Activated naive CD4-positive, alpha-beta T cell treated with anti-CD3 and anti-CD28 coated beads for 36 hours (primary cell): Measurements from ENCODE around the gene VILL. TPM values are rescaled to one million over a fixed set of nuclear protein-coding genes. Genes with fewer than 3 reads are reported as not detected.

Experiments
- CTCF ChIA-PET: fragments of 350-600 bp; sonication (Branson Sonifier 250); formaldehyde crosslinking; loops from one replicate; lab custom pipeline; 2021; ENCODE audit warnings: antibody characterized with exemption; lab: Charles Lee
- DNase-seq: peaks from one replicate; pipeline ENCODE4 v3.0.0-alpha.2; 2020
- H3K27ac Mint-ChIP-seq: one replicate; pipeline ENCODE4 v1.8.0; 2021; ENCODE audit warnings: mild to moderate bottlenecking, mixed read lengths
- H3K27me3 Mint-ChIP-seq: one replicate; pipeline ENCODE4 v1.8.0; 2021; ENCODE audit warnings: low read depth, mixed read lengths
- H3K36me3 Mint-ChIP-seq: one replicate; pipeline ENCODE4 v1.8.0; 2021; ENCODE audit warnings: low read depth, mixed read lengths
- H3K4me1 Mint-ChIP-seq: one replicate; pipeline ENCODE4 v1.8.0; 2021; ENCODE audit warnings: low read depth, mixed read lengths
- H3K4me3 Mint-ChIP-seq: one replicate; pipeline ENCODE4 v1.8.0; 2021; ENCODE audit warnings: mild to moderate bottlenecking, moderate library complexity, mixed read lengths
- H3K9me3 Mint-ChIP-seq: one replicate; pipeline ENCODE4 v1.8.0; 2021; ENCODE audit warnings: mixed read lengths
- intact Hi-C: fragments of 100-400 bp; cut with micrococcal nuclease; formaldehyde crosslinking; loops from one replicate; pipeline ENCODE4 v1.15.1; 2023
- total RNA-seq, 2 experiments: library from RNA; stranded (reverse); gene quantifications; one replicate each; pipeline ENCODE4 v1.2.3, GENCODE V29; 2021

Gene VILL
- total RNA-seq, 2 experiments from 2014 or later, result 13.7 to 14.2 TPM

DNA sequence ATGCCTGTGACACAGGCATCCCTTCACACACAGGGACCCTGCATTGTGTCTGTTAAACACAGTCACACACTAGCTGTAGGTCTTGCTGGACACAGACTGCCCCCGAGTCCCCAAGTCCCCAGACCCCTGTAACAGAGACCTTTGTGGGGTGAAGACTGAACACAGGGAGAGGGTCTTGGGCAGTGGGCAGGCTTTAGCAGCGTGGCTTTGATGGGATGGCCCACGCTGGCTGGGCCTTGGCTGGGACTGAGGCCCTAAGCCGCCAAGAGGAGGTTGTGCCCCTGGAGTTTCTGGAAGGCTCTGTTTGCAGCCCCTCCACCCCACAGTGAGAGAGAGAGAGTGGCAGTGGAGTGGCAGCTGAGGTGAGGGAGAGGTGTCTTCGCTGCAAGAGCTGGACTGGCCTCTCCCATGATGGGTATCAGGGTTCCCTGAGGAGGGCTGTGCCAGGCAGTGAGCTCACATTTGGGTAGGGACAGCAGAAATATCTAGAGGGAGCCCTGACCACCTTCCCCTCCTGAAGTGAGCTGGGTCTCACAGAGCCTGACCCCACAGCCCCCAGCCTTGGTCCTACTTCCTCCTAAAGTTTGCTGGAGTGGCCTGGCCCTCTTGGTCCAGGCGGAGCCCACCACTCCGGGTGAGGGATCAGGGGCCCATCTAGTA is 635 bp upstream of the VILL start:
- Mint-ChIP-seq H3K36me3 (no peaks in the 10 kb centered on the region), H3K27me3 (no peaks in the 10 kb centered on the region), H3K4me3 (no peak overlapping the region), H3K4me1 (peaks cover 12% of the 10 kb centered on the region), H3K9me3 (no peaks in the 10 kb centered on the region), H3K27ac (no peak overlapping the region)
- DNase-seq, result no peak
- intact Hi-C loops, result no loop called here
- CTCF ChIA-PET, result interaction anchor here (0.6 kb wide), 1 partner anchor 17 kb away, joined by 3 read pairs; no protein-coding TSS in a partner anchor

DNA sequence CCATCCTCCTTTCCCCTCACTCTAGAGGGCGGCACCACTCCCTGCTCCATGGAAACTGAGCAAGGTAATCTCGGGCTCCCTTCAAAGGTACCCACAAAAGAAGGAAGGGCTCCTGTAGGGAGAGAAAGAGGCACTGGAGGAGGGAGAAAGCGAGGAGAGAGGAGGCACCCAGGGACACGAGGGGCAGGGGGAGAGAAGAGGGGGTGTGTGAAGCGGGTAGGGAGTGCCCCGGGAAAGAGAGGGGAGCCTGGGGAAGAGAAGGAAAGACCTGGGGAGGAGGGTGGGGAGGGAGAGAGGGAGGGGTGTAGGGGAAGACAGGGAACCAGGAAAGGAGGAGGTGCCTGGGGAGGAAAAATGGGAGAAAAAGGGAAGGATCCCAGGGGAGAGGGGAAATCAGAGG is 523 bp downstream of the VILL start:
- H3K27ac Mint-ChIP-seq, result no peak overlapping the region
- H3K4me1 Mint-ChIP-seq, result peaks cover 23% of the 10 kb centered on the region
- DNase-seq, result no peak
- no peaks in the 10 kb centered on the region for H3K9me3 Mint-ChIP-seq
- CTCF ChIA-PET, result no interaction called here
- H3K4me3 Mint-ChIP-seq, result no peak overlapping the region
- H3K36me3 Mint-ChIP-seq, result peaks cover 8% of the 10 kb centered on the region
- intact Hi-C loops, result no loop called here
- H3K27me3 Mint-ChIP-seq, result no peaks in the 10 kb centered on the region

DNA sequence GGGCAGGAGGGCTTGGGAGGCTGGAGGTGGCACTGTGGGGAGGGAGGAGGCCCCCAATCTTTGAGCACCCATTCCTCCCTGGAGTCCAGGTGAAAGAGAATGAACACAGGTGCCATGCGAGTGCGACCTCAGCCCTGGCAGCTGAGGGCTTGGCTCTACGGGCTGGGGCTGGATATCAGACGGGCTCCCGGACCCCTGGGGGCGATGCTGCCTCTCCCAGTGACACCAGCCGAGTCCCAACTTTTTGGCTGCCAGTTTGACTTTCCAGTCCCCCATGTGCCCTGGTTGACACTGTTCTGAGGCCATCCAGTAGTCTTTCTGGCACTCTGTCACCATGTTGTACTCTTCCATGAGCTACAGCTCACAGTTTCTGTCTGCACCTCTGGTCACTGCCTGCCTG is 1.2 kb downstream of the VILL start:
- no peak for DNase-seq
- Mint-ChIP-seq H3K4me3 (no peak overlapping the region), H3K9me3 (no peaks in the 10 kb centered on the region), H3K4me1 (peaks cover 30% of the 10 kb centered on the region), H3K36me3 (peaks cover 15% of the 10 kb centered on the region), H3K27ac (no peak overlapping the region), H3K27me3 (no peaks in the 10 kb centered on the region)
- CTCF ChIA-PET, result interaction anchor here (0.9 to 1.1 kb wide), 2 partner anchors 12 to 17 kb away, joined by 4 read pairs; no protein-coding TSS in a partner anchor
- intact Hi-C loops, result no loop called here

DNA sequence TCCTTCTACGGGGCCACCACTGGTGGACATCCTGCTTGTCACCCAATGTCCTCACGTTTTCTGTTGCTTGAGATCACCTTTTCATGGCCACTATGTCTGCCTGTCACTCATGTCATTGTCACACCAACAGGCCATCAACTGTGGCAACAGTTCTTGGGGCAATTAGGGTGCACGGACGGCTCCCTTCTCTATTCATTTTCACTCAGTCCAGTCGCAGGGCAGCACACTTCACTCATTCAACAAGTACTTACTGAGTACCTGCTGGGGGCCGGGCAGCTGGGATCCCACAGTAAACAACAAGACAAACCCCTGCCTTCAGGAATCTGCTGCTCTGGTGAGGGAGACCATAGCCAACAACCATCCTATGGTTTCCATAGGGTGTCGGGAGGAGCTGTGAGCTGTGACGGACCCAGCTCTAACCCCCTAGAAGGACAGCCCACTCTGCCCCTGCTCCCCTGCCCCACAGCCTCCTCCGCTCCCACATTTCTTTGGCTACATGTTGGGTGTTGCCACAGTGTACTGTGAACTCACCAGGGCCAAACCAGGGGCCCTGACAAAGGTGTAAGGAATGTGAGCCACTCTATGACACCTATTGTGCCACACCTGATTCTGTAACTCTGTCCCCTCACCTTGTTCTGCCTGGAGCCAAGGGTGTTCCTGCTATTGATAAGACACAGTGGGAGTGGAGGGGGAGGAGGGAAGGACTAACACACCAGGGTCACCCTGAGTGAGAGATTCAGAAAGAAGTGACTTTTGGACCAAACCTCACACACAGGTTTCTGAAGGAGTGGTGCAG is 1.9 kb downstream of the VILL start:
- H3K27ac Mint-ChIP-seq, result no peak overlapping the region

DNA sequence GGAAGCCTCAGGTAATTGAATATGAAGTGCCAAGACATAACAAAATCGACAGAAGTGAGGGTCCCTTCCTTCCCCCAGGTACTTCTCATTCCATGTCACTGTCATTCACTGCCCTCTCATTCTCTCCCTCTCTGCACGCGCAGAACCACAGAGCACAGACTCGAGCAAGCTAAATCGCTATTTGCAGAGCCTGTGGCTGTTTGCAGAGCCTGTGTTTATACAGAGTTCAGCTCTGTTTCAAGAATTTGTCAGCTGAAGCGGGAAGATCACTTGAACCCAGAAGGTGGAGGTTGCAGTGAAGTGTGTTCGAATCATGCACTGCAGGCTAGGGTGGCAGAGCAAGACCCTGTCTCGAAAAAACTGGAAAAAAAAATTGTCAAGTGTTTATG is 2.5 kb downstream of the VILL start:
- peaks cover 40% of the 10 kb centered on the region for H3K4me1 Mint-ChIP-seq
- H3K4me3 Mint-ChIP-seq, result peak overlapping the region; percentile 95
- H3K9me3 Mint-ChIP-seq, result no peaks in the 10 kb centered on the region
- intact Hi-C loops, result no loop called here
- no peak for DNase-seq
- H3K27me3 Mint-ChIP-seq, result no peaks in the 10 kb centered on the region
- H3K27ac Mint-ChIP-seq, result no peak overlapping the region
- CTCF ChIA-PET, result interaction anchor here (0.6 to 1.1 kb wide), 2 partner anchors 19 to 516 kb away, joined by 3 to 4 read pairs; no protein-coding TSS in a partner anchor
- H3K36me3 Mint-ChIP-seq, result peaks cover 17% of the 10 kb centered on the region

More for the DNA sequence above, 1.9 kb downstream of the VILL start:
- CTCF ChIA-PET, result interaction anchor here (0.9 to 1.1 kb wide), 2 partner anchors 11 to 18 kb away, joined by 4 read pairs; no protein-coding TSS in a partner anchor
- Mint-ChIP-seq H3K4me1 (peaks cover 36% of the 10 kb centered on the region), H3K4me3 (no peak overlapping the region), H3K27me3 (no peaks in the 10 kb centered on the region), H3K9me3 (no peaks in the 10 kb centered on the region), H3K36me3 (peaks cover 17% of the 10 kb centered on the region)
- intact Hi-C loops, result no loop called here
- DNase-seq, result no peak

DNA sequence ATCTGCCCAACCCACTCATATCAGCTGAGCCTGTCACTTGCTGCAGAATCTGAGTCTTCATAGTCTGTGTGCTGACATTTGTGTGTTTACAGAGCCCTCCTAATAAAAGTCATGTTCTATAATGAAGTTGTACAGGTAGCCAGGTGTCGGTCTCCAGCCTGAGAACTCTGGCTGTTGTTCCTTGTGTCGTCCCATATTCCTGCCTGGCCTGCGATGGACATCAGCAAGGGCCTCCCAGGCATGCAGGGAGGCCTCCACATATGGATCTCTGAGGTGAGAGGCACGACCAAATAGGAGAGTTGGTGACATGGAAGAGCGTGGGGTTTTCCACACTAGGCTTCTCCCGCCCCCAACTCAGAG is 2.9 kb downstream of the VILL start:
- DNase-seq, result no peak
- intact Hi-C loops, result no loop called here
- H3K4me3 Mint-ChIP-seq, result peak overlapping the region; percentile 95
- no peaks in the 10 kb centered on the region for H3K9me3 Mint-ChIP-seq
- no peaks in the 10 kb centered on the region for H3K27me3 Mint-ChIP-seq
- peaks cover 17% of the 10 kb centered on the region for H3K36me3 Mint-ChIP-seq
- peaks cover 44% of the 10 kb centered on the region for H3K4me1 Mint-ChIP-seq
- CTCF ChIA-PET, result interaction anchor here (0.6 kb wide), 1 partner anchor 516 kb away, joined by 3 read pairs; no protein-coding TSS in a partner anchor
- peak overlapping the region; percentile 93 for H3K27ac Mint-ChIP-seq

DNA sequence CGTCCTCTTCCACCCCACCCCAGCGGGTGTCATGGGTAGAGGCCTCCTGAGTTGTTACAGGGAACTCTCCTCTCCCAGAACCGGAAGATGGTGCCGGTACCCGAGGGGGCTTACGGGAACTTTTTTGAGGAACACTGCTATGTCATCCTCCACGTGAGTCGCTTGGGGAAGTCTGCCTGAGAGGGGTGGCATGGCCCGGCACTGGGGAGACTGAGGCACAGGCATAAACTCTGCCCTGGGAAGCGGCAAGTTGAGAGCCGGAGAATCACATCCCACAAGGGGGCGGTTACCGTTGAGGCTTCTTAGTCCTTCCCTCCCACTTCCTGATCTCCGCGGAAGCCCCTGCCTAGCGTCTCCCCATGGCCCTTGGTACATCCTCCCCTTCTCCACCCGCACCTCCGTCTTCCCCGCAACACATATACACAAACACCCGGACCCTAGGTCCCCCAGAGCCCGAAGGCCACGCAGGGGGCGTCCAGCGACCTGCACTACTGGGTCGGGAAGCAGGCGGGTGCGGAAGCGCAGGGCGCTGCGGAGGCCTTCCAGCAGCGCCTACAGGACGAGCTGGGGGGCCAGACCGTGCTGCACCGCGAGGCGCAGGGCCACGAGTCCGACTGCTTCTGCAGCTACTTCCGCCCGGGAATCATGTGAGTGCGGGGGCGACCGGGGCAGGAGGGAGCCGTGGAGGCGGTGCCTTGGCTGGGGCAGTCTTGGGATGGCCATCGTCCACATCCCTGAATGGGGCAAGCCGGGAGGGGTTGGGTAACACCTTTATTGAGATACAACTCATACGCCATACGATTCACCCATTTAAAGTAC is 3.4 kb downstream of the VILL start:
- CTCF ChIA-PET, result interaction anchor here (0.6 to 0.9 kb wide), 2 partner anchors 10 to 517 kb away, joined by 3 to 4 read pairs; no protein-coding TSS in a partner anchor
- intact Hi-C loops, result loop anchor here (1.0 to 2.0 kb wide), 3 partner anchors 143 to 1001 kb away; partner anchors contain the start of genes ACAA1, EPM2AIP1 and MLH1
- Mint-ChIP-seq H3K27me3 (no peaks in the 10 kb centered on the region), H3K36me3 (peaks cover 17% of the 10 kb centered on the region), H3K4me1 (peaks cover 45% of the 10 kb centered on the region), H3K27ac (peak overlapping the region; percentile 93), H3K9me3 (no peaks in the 10 kb centered on the region), H3K4me3 (peak overlapping the region; percentile 95)
- peak; percentile 82 for DNase-seq

DNA sequence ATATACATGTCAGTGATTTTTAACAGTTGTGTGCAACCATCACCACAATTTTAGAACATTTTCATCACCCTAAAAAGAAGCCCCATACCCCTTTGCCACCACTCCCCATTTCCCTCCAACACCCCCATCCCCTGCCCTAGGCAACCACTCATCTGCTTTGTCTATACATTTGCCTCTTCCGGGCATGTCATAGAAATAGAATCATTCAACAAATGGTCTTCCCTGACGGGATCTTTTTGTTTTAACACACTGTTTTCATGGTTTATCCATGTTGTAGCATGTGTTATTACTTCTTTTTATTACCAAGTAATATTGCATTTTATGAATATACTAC is 4.0 kb downstream of the VILL start:
- peak; percentile 36 for DNase-seq
- Mint-ChIP-seq H3K4me3 (peak overlapping the region; percentile 95), H3K4me1 (peaks cover 48% of the 10 kb centered on the region), H3K9me3 (no peaks in the 10 kb centered on the region), H3K36me3 (peaks cover 23% of the 10 kb centered on the region), H3K27ac (peak overlapping the region; percentile 93), H3K27me3 (no peaks in the 10 kb centered on the region)
- intact Hi-C loops, result loop anchor here (1.0 to 2.0 kb wide), 3 partner anchors 143 to 1002 kb away; partner anchors contain the start of genes ACAA1, EPM2AIP1 and MLH1
- CTCF ChIA-PET, result interaction anchor here (0.9 kb wide), 1 partner anchor 9 kb away, joined by 4 read pairs; no protein-coding TSS in a partner anchor

DNA sequence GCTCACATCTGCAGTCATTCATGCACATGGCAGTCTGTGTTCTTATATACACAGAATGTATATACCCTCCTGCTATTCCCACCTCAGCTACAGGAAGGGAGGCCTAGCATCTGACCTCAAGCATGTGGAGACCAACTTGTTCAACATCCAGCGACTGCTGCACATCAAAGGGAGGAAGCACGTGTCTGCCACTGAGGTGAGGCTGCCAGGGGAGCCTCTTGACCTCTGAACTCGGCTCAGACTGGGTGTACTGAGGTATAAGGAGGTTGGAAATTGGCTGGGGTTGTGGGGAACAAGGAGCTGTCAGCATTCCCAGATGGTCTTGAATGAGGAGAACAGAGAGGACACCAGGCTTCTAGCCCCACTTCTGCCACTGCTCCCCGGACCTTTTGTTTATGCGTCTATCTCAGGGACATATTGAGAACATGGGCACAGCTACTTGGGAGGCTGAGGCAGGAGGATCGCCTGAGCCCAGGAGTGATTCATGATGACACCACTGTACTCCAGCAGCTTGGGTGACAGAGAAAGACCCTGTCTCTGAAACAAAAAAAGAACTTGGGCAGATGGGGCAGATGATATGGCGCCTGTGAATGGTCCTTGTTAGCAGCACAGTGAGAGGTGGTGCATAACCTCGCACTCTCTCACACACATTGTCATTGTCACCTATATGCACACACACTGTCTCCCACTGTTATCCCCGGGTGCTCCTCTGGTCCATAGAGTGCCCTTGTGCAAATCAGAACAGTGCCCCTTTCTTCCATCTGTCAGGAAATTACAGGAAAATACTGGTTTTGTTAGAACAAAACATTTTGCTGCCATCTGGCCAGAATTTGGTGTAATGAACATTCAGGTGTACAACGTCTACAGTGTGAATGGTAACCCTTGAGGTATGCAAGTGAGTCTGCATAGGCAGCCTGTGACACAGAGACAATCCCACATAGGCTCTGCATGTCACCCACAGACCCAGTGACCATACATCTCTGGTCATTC is 5.4 kb downstream of the VILL start:
- H3K27me3 Mint-ChIP-seq, result no peaks in the 10 kb centered on the region
- peak overlapping the region; percentile 95 for H3K4me3 Mint-ChIP-seq
- H3K27ac Mint-ChIP-seq, result peak overlapping the region; percentile 93
- CTCF ChIA-PET, result interaction anchor here (0.5 to 1.9 kb wide), 15 partner anchors 9 to 813 kb away, joined by 3 to 18 read pairs (median 3); partner anchors contain the start of genes DLEC1, EXOG and XYLB
- H3K9me3 Mint-ChIP-seq, result no peaks in the 10 kb centered on the region
- intact Hi-C loops, result loop anchor here (1.0 to 2.0 kb wide), 3 partner anchors 141 to 1003 kb away; partner anchors contain the start of genes EPM2AIP1 and MLH1
- peak; percentile 45 for DNase-seq
- peaks cover 48% of the 10 kb centered on the region for H3K4me1 Mint-ChIP-seq
- peaks cover 28% of the 10 kb centered on the region for H3K36me3 Mint-ChIP-seq

DNA sequence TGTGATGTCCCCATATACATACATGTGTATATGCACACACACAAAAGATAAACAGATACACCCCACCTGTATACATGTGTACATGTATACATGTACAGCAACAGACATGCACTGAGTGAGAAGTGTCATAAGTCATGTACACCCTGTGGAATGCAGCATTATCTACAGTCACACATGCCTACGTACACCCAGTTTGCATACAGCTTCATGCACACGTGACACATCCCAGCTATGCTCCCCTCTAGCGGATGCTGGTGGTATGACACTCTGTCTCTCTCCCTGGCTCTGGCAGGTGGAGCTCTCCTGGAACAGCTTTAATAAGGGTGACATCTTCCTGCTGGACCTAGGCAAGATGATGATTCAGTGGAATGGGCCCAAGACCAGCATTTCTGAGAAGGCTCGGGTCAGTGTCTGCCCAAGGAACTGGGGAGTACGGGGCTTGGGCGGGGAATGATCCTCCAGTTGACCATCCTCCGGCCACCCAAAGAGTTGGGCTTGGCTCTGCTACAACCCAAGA is 6.3 kb downstream of the VILL start:
- Mint-ChIP-seq H3K4me1 (peaks cover 48% of the 10 kb centered on the region), H3K9me3 (no peaks in the 10 kb centered on the region), H3K36me3 (peaks cover 28% of the 10 kb centered on the region), H3K27ac (peak overlapping the region; percentile 93), H3K4me3 (no peak overlapping the region), H3K27me3 (no peaks in the 10 kb centered on the region)
- CTCF ChIA-PET, result interaction anchor here (0.5 to 1.9 kb wide), 17 partner anchors 10 to 814 kb away, joined by 3 to 18 read pairs (median 3); partner anchors contain the start of genes DLEC1, EXOG and XYLB
- intact Hi-C loops, result loop anchor here (1.0 kb wide), 3 partner anchors 23 to 142 kb away; partner anchors contain the start of gene DLEC1
- peak; percentile 94 for DNase-seq
